SW480 (cell line): ENCODE measurements around the gene DST.
"Not testable (repeated sequence)": the region's sequence is repeated elsewhere in the genome, so short reads cannot be mapped to it uniquely, and the experiment has no call there.

Source experiments
- DNase-seq: peaks from one replicate; pipeline ENCODE4 v3.0.0-alpha.2; 2016; ENCODE audit warnings: low spot score

The DST gene

DNA sequence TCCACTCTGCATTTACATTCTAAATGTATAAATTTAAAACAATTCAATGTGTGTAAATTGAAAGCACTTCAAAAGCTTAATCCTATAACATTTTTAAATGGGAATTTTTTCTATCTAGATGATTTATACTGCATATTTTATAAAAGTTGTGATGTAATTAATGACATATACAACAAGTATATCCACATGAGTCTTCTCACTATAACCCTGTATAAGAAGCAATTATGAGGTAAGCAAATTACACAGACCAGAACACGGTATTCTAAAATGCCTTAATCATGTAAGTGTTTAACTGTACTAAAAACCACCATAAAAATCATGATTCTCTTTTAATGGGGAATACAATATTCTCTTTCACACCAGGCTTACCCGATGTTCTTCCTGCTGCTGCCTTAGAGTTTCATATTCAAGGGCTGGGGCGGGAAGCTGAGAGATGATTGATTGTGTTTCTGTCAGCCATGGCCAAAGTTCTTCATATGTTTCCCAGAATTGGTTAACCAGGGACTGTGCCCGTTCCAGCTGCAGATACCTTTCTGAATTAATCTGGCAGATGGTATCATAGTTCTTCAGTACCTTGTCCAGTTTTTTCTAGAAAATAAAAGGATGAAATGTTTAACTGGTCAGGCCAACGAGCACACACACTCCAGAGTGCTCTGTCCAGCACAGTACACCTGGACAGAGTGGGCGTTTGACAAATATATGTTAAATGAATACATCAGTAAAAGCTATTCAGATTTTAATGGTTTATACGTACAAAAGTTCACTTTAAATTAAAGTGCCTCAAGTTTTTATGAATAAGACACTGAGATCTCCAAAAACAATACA, 127.4 kb downstream of the DST start:
- no peak for DNase-seq

DNA sequence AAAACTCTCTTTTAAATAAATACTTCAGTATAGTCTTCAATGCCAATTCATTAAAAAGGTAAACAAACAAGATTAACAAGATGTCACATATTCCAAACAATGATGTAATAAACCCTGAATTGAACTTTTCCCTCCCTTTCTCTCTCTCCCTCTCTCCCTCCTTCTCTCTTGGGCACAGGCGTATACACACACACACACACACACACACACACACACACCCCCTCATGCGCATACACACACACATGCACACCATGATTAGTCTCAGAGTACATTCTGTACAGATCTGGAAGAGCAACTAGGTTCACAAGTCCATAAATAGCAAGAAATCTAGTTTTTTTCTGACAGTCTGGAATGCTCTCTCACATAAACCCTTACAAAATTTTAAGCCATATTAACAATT, 128.3 kb downstream of the DST start:
- DNase-seq: no peak

DNA sequence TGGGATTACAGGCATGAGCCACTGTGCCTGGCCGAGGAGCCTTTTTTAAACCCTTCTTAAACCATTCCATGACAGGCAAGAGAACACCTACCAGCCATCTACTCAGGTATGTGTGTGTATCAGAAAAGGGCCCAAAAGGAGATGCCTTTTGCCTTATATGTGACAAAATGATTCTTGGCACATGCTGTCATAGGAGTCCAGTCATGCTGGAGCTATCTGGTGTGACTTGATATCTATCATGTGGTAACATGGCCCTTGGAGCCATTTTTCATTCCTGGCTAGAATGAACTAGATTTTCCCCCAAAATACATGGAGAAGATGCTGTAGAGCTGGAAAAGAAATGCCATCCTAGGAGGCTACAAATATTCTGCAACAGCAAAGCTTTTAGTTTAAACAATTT, 129.1 kb downstream of the DST start:
- DNase-seq: no peak

DNA sequence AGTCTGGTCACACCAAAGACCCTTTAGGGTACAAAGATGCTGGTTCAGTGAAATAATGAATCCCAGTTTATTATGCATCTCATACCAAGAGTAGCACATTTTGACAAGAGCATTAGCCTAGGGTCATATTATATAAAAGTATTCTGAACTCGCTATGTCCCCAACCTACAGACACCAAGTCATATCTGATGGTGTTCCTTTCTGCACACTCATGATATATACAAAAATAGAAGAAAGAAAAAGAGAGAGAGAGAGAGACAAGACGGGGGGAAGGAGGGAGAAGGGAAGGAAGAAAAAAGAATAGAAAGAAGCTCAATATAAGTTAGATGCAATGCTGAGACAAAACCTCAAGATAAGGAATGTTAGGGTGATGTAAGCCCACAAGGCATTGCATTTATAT, 131.1 kb downstream of the DST start:
- DNase-seq: no peak

DNA sequence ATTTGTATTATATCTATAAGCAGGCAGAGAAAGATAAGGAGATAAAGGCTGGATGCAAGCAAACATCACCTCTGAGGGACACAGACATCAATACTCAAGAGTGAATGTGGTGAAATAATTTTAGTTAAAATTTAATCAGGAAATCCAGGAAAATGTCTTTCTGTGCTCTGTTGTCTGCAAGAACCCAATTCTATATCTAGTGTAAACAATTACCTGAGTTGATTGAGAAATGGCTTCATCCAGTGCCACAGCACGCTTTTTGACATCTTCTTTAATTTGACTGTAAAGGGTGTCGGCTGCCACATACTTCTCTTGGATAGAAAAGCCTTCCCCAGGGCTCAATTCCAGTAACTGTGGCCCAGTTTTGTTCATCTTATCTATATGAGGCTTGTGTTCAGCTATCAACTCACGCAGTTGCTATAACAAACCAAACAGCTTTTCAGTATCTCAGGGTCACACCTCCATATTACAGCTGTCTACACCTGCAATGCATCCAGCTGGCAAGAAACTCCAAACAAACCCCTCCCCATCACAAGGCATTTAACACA, 131.6 kb downstream of the DST start:
- no peak for DNase-seq

DNA sequence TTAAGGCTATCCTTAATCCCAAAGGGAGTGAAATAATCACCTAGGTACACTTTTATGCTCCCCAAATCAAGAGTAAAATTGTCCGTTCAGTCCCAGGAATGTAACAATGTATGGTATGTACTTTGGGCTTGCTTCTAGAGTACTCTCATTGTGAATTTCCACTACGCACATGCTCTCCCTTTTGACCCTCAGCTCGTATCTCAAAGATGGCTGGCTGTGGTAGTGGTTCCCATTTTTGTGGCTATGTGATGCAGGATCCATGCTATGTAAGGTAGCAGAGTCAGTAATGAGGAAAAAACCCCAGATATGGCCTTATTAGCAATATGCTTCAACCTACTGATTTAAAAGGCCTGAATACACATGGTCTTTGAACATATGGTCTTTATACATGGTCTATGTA, 133.7 kb downstream of the DST start:
- DNase-seq: no peak

DNA sequence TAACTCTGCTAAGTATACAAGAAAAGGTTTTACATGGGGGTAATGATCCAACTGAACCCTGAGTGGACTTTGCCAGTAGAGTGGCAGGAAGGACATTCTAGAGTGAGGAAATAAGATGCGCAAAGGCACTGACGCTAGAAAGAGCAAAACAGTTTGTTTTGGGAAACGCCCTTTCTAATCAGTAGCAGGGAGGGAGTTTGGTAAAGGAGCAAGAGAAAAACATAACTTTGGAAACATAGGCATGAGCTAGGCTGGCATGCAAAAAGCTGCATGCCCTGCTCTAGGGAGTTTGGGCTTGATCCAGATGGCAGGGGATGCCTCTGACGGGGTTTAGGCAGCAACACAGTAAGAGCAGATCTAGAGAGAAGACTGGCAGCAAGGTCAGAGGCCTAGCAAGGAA, 135.2 kb downstream of the DST start:
- no peak for DNase-seq

DNA sequence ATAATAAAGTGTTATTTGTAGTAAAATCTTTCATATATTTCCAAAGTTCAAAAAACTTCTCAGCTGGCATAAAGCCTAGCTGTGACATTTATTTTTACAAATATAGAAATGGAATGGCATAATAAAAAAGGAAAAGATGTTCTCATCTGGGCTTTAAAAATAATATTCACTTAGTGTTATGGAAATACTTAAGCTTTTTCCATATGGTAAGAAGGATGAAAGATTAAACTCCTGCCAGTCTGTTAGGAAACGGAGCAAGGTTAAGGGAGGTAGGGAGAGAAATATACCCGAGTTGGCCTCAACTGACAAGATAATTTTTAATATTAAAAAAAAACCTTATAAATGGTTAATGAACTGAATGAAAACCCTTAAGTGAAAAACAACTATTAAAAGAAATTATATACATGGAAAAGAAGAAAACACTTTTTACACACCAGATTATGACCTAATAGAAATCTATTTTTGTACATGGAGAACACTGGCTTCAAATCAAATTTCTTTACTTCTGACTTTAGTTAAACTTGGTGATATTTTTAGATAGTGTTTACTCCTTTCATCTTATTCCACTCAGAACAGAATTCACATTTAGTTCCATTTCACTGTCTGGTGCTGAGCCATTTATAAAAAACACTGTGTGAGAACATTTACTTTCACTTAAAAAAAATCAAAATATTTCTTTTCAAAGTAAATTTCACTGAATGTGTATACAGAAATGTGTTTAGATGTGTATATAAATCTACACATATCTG, 137.0 kb downstream of the DST start:
- no peak for DNase-seq

DNA sequence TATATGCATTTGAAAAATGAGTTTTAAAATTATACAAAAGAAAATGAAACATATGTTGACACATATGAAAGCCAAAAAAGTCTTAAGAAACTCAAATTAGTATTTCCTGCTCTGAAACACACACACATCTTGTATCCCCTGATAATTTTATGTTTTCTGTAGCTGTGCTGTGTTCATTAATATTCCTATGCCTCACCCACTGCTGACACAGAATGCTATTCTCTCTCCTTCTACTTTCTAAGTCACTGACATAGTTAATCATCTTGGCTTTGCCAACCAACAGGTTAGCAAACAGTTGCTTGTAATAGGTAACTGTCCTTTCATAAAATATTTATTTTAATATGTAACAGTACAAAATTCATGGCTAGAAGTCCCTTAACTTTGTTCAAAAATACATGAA, 140.7 kb downstream of the DST start:
- DNase-seq: no peak

DNA sequence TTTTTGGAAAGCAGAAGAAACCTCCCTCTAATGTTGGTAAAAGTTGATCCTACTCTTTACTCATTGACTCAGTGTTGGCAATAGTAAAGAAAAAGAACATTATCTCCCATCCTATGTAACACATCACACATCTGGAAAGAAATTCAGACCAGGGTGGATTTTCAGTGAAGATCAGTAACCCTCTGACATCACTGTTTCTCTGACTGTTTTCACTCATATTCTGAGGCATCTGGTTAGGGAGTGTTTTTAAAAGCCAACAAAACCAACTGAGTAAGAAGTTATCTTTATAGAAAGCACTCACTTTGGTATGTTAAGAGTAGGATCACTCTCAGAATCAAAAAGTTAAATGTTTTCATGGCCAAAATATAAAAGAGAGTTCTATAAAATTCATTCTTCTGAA, 143.6 kb downstream of the DST start:
- DNase-seq: no peak

DNA sequence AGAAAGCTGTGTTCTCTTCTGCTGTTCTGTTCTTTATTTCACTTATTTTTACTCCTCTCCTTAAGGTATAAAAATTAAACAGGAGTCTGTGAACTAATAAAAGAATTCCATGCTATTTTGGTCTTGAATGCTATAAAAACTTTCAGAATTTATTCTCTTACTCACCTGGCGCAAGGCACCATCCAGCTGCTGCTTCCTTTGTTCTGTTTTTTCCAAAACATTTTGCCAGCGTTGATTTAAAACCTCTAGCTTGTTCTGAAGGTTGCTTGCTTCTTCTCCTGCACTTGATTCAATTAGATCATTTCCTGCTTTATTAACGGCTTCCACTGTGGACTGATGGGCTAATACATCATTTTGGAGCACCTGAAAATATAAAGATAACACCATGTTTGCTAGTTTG, 145.0 kb downstream of the DST start:
- DNase-seq: no peak

DNA sequence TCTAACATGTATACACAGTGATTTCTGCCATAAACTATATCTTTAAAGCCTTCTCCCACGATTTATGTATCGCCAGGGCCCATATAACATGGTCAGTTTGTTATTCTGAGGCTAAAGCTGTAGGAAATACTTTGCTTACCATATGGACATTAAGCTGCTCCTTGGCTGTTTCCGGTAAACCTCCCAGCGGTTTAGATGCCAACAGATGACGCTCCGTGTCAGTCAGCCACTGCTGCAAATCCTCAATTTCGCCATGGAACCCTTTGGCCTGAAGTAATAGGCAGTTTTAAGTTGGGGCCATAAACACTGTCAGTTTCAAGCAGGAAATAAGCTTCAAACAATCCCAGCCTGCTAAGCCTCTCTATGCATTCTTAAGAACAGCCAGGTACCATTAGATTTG, 145.4 kb downstream of the DST start:
- no peak for DNase-seq

DNA sequence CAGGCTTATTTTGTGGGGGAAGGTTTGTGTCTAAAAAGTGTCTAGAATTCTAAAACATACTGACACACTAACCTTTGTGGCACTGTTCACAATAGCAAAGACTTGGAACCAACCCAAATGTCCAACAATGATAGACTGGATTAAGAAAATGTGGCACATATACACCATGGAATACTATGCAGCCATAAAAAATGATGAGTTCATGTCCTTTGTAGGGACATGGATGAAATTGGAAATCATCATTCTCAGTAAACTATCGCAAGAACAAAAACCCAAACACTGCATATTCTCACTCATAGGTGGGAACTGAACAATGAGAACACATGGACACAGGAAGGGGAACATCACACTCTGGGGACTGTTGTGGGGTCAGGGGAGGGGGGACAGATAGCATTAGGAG, 146.0 kb downstream of the DST start:
- not testable (repeated sequence) for DNase-seq

DNA sequence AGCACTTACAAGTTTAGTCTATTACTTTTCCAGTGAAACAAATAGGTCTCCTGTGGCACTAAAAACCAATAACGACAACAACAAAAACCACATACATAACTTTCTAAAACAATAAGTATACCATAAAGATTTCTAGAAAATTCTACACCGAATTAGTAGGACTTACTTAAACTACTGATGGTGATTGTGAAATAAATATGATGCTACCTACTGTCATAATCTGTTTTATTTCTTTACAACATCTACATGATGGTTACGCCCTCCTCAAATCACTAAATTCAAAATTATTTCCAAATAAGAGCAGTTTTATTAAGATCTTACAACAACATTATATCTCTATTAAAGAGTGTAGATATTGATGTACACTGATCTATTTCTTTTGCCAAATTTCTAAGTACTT, 147.0 kb downstream of the DST start:
- no peak for DNase-seq

DNA sequence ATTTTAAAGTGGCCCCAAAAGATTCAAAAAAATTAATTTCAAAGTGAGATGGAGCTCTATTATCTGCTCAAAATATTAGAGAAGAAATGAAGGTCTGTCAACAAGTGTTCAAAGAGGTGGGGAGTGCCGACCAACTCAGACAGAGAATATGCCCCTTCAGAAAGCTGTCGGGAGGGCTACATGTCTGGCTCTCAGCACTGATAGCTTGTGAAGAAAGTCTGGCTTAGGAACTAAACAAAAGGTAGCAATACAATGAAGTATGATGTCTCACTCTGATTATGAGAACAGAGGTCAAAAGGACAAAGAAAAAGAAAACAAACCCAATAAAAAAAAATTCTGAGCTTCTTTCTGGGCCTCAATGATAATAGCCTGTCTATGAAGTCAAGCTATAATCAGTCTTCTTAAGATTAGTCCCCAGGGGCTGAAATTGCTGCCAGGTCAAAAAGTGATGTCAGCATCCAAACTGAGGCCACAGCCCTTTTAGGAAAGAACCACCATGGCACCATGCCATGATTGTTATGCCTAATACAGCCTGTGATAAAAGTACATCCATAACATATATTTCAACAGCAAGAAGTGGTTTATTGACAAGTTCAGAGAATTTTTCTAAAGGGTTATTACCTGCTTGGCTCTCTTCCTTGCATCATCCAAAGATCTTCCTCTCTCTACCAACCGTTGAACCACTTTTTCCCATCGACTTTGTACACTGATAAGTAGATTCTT, 150.9 kb downstream of the DST start:
- no peak for DNase-seq

DNA sequence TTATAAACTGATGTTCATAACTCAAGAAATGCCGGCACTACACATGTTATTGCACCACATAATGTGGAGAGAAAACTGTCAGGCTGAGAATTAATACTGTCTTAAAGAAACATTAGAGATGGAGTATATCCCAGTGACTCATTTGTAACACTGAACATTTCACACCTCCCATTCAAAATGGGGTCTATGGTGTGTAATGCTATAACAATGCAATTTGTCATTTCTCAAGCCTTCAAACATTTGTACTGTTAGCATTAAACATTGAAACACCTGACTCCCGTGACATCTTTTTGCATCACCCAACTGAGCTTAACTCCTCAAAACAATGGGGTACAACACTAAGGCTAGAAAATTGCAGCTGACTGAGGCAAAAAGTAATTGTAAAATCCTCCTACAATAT, 151.7 kb downstream of the DST start:
- no peak for DNase-seq

DNA sequence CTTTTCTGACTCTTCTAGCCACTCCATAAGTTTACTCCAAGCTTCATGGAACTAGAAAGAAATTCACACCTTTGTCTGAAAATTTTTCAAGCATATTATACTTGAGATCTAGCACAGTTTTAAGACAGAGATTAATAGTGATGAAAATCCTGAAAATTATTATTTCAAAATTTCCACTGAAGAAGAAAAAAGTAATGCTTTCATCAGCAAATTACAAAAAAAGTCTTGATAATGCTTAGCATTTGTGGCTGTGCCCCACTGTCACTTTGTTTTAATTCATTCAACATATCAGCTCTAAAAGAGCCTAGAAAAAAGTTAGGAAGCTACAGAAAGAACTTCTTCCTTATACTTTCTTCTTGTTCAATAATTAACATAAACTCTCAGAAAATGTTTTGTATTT, 153.1 kb downstream of the DST start:
- DNase-seq: no peak

DNA sequence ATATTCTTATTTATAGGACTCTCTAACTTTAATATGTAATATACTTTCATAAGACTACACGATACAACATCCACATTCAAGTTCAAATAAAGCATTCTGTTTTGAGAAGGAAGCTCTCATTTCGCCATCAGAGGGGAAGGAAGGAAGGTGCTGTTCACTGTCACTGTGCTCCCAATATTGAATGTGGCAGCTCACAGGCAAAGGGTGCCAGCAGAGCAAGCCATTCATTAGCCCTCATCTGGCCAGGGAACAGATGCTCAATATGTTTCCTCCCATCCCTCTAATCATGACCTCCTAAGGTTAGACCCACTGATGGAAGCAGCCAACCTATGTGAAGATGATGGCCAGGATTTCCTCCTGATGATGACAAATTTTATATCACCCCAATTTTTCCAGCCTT, 154.4 kb downstream of the DST start:
- DNase-seq: no peak

DNA sequence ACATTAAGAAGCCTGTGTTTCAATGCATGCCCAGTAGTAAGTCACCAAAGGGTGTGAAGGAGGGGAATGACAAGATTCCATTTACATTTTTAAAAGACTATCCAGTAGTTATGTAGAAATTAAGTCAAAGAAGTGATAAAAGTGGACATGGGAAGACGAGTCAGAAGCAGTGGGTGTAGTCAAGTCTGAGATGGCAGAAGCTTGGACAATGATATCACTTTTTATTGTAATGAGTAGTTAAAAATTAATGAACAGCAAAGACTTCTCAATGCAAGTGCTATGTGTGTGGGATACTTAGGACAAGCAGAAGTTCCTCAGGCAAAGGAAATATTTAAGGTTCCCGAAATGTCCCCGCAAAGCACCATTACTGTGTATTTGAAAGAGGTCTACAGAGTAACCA, 156.0 kb downstream of the DST start:
- no peak for DNase-seq

DNA sequence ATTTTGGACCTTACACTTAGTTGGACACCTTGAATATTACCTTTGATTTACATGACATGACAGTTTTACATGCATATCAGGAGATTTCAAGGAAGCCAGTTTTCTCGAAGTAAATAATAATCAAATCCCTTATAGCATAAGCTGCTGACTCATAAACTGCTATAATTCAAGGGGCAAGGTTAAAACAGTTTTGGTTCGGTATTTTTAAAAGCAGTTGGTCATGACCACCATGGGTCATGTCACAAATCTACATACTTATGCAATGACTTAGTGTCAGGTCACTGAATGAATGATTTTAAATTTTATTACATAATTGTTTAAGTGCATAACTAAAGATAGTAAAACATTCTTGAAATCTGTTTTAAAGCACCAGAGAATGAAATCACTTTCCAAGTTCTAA, 158.0 kb downstream of the DST start:
- DNase-seq: no peak

DNA sequence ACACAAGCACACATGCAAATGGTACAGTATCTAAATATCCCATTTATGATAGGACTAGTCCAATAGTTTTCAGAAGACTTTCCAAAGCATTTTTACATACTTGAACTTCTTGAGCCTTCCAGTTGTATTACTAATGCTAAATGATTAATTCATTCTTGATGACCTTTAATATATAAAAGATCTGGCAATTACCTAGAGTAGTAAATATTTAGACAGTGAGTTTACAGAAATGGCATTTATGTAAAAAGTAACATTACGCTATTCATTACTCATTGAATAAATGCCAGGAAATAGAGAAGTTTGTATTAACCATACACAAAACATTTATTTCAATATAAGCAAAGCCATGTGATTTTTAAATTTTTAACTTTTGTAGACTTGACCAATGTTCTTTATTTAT, 158.8 kb downstream of the DST start:
- DNase-seq: no peak

DNA sequence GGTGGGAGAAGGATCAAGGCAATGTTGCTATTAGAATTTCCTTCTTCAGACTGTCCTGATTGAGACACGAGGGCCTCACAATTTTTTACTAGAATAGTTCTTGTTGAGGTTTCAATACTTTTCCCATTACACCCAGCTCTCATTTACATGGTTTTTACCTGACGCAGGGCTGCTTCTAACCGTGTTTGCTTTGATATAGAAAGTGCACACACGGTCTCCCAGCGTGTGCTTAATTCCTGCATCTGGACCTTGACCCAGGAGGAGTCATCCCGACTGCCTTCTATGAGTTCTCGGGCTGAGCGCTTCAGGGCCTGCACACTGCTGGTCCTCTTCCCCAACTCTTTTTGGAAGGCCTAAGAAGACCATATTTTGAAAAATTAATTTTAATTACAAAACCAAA, 160.2 kb downstream of the DST start:
- peak; percentile 11 for DNase-seq

DNA sequence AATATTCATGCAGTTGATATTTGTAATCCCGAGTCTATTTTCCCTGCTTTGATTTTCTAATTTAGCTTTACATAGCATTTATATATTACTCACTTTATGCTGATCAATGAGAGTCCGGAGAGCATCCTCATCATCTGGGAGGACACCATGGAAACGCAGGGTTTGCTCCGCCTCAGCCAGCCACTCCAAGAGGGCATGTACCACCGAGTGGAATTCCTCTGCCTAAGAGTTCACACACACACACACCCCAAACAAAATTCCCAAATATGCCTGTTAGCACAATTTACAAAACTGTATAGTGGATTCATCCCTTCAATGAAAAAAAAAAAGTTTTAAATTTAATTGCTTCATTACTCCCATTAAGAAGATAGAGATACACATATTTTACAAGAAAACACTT, 160.7 kb downstream of the DST start:
- no peak for DNase-seq
